ENCODE data around the gene ZBTB40.

DNA sequence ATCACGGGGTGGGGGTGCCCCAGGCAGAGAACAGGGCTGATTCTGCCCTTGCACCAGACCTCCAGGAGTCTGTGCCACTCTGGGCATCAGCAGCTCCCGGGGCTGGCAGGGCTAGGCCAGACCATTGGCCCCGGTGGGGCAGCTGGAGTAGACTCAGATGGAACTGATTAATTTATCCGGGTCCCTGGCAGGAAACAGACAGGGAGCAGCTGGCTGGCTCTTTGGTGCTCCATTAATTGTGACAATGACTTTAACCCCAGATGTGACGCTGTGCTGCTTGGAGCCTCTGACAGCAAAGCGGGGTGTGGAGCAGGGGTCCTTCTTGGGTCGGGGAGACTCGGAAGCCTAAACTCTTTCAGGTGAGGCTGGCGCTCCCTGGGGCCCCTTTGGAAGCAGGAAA is 121.2 kb downstream of the ZBTB40 start:
- TF ChIP-seq, protein P1, sequence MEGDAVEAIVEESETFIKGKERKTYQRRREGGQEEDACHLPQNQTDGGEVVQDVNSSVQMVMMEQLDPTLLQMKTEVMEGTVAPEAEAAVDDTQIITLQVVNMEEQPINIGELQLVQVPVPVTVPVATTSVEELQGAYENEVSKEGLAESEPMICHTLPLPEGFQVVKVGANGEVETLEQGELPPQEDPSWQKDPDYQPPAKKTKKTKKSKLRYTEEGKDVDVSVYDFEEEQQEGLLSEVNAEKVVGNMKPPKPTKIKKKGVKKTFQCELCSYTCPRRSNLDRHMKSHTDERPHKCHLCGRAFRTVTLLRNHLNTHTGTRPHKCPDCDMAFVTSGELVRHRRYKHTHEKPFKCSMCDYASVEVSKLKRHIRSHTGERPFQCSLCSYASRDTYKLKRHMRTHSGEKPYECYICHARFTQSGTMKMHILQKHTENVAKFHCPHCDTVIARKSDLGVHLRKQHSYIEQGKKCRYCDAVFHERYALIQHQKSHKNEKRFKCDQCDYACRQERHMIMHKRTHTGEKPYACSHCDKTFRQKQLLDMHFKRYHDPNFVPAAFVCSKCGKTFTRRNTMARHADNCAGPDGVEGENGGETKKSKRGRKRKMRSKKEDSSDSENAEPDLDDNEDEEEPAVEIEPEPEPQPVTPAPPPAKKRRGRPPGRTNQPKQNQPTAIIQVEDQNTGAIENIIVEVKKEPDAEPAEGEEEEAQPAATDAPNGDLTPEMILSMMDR (IDR thresholded peaks at IDR 0.05 in 4 of 5, conservative IDR thresholded peaks at IDR 0.05 in 1 of 5) = no peak
- no peak for TF ChIP-seq POLR2A (IDR thresholded peaks at IDR 0.05)

Data from gastrocnemius medialis (tissue), 4 donors.